GM18858 (cell line): Measurements from ENCODE around the gene OBSCN.

ENCODE experiments used
- ATAC-seq: cut with Tn5 transposase; IDR thresholded peaks from one replicate; pipeline ENCODE4 v1.9.1; 2021; ENCODE audit not compliant: unreplicated experiment

OBSCN gene

GRCh38 chr1:228304225-228304624 lies 96.4 kb downstream of the OBSCN start:
- no peak for ATAC-seq

- ATAC-seq, result no peak
Observed at GRCh38 chr1:228304766-228305395, 97.0 kb downstream of the OBSCN start.

- ATAC-seq, result no peak
Observed at GRCh38 chr1:228305721-228306152, 97.9 kb downstream of the OBSCN start.

- ATAC-seq, result no peak
Observed at GRCh38 chr1:228306275-228307217, 98.7 kb downstream of the OBSCN start.

GRCh38 chr1:228307218-228308023 lies 99.6 kb downstream of the OBSCN start:
- ATAC-seq, result no peak

GRCh38 chr1:228308085-228308601 lies 100.3 kb downstream of the OBSCN start:
- ATAC-seq, result no peak

- no peak for ATAC-seq
Observed at GRCh38 chr1:228308628-228309325, 100.9 kb downstream of the OBSCN start.

GRCh38 chr1:228309326-228310067 lies 101.7 kb downstream of the OBSCN start:
- ATAC-seq, result no peak

GRCh38 chr1:228310162-228310792 lies 102.4 kb downstream of the OBSCN start:
- no peak for ATAC-seq

- no peak for ATAC-seq
Observed at GRCh38 chr1:228311091-228311490, 103.2 kb downstream of the OBSCN start.

GRCh38 chr1:228312136-228312764 lies 104.4 kb downstream of the OBSCN start:
- no peak for ATAC-seq

- ATAC-seq, result no peak
Observed at GRCh38 chr1:228313536-228314277, 105.9 kb downstream of the OBSCN start.

GRCh38 chr1:228314315-228314657 lies 106.4 kb downstream of the OBSCN start:
- ATAC-seq, result no peak

- no peak for ATAC-seq
Observed at GRCh38 chr1:228314658-228315483, 107.0 kb downstream of the OBSCN start.

GRCh38 chr1:228315484-228315944 lies 107.7 kb downstream of the OBSCN start:
- no peak for ATAC-seq

- no peak for ATAC-seq
Observed at GRCh38 chr1:228315945-228316588, 108.2 kb downstream of the OBSCN start.
